ENCODE results near the gene KCNK6.

The KCNK6 gene

GRCh38 chr19:38350883-38351282, 31.2 kb downstream of the KCNK6 start:
- H3K4me3 ChIP-seq (ENCODE audit: low read depth, low read length) = no peak overlapping the region
- H3K27ac ChIP-seq (ENCODE audit: low read depth, low read length) = no peak overlapping the region
- H3K36me3 ChIP-seq (ENCODE audit: control insufficient read depth, insufficient read depth, low read length) = no peaks in the 10 kb centered on the region
- no peak overlapping the region for H3K9ac ChIP-seq (ENCODE audit: low read depth, low read length)
- H3K9me3 ChIP-seq (ENCODE audit: control insufficient read depth, insufficient read depth, low read length) = no peaks in the 10 kb centered on the region
- H3K27me3 ChIP-seq (ENCODE audit: control insufficient read depth, insufficient read depth, low read length) = no peaks in the 10 kb centered on the region
- H3K4me1 ChIP-seq (ENCODE audit: control insufficient read depth, insufficient read depth, low read length) = no peaks in the 10 kb centered on the region

- no peaks in the 10 kb centered on the region for H3K27me3 ChIP-seq (ENCODE audit: control insufficient read depth, insufficient read depth, low read length)
- no peak overlapping the region for H3K9ac ChIP-seq (ENCODE audit: low read depth, low read length)
- no peak overlapping the region for H3K27ac ChIP-seq (ENCODE audit: low read depth, low read length)
- H3K4me1 ChIP-seq (ENCODE audit: control insufficient read depth, insufficient read depth, low read length) = no peaks in the 10 kb centered on the region
- H3K36me3 ChIP-seq (ENCODE audit: control insufficient read depth, insufficient read depth, low read length) = no peaks in the 10 kb centered on the region
- H3K4me3 ChIP-seq (ENCODE audit: low read depth, low read length) = no peak overlapping the region
- H3K9me3 ChIP-seq (ENCODE audit: control insufficient read depth, insufficient read depth, low read length) = no peaks in the 10 kb centered on the region
These were observed 32.3 kb downstream of the KCNK6 start for GRCh38 chr19:38351865-38352395.

- no peaks in the 10 kb centered on the region for H3K4me1 ChIP-seq (ENCODE audit: control insufficient read depth, insufficient read depth, low read length)
These were observed 33.0 kb downstream of the KCNK6 start for GRCh38 chr19:38352611-38353010.

GRCh38 chr19:38355728-38356725, 36.4 kb downstream of the KCNK6 start:
- Histone ChIP-seq H3K27ac (ENCODE audit: low read depth, low read length) (no peak overlapping the region), H3K9ac (ENCODE audit: low read depth, low read length) (no peak overlapping the region), H3K4me3 (ENCODE audit: low read depth, low read length) (no peak overlapping the region), H3K27me3 (ENCODE audit: control insufficient read depth, insufficient read depth, low read length) (peaks cover 31% of the 10 kb centered on the region), H3K4me1 (ENCODE audit: control insufficient read depth, insufficient read depth, low read length) (no peaks in the 10 kb centered on the region), H3K9me3 (ENCODE audit: control insufficient read depth, insufficient read depth, low read length) (no peaks in the 10 kb centered on the region), H3K36me3 (ENCODE audit: control insufficient read depth, insufficient read depth, low read length) (no peaks in the 10 kb centered on the region)

More at GRCh38 chr19:38352611-38353010, 33.0 kb downstream of the KCNK6 start:
- H3K27ac ChIP-seq (ENCODE audit: low read depth, low read length) = no peak overlapping the region
- no peaks in the 10 kb centered on the region for H3K9me3 ChIP-seq (ENCODE audit: control insufficient read depth, insufficient read depth, low read length)
- H3K9ac ChIP-seq (ENCODE audit: low read depth, low read length) = no peak overlapping the region
- no peak overlapping the region for H3K4me3 ChIP-seq (ENCODE audit: low read depth, low read length)
- H3K27me3 ChIP-seq (ENCODE audit: control insufficient read depth, insufficient read depth, low read length) = no peaks in the 10 kb centered on the region
- no peaks in the 10 kb centered on the region for H3K36me3 ChIP-seq (ENCODE audit: control insufficient read depth, insufficient read depth, low read length)

- H3K4me3 ChIP-seq (ENCODE audit: low read depth, low read length) = no peak overlapping the region
- H3K9ac ChIP-seq (ENCODE audit: low read depth, low read length) = no peak overlapping the region
- H3K4me1 ChIP-seq (ENCODE audit: control insufficient read depth, insufficient read depth, low read length) = no peaks in the 10 kb centered on the region
- no peaks in the 10 kb centered on the region for H3K36me3 ChIP-seq (ENCODE audit: control insufficient read depth, insufficient read depth, low read length)
- no peak overlapping the region for H3K27ac ChIP-seq (ENCODE audit: low read depth, low read length)
- peaks cover 36% of the 10 kb centered on the region for H3K27me3 ChIP-seq (ENCODE audit: control insufficient read depth, insufficient read depth, low read length)
- no peaks in the 10 kb centered on the region for H3K9me3 ChIP-seq (ENCODE audit: control insufficient read depth, insufficient read depth, low read length)
These were observed 38.4 kb downstream of the KCNK6 start for GRCh38 chr19:38358071-38358470.

GRCh38 chr19:38359242-38360021, 39.8 kb downstream of the KCNK6 start:
- no peaks in the 10 kb centered on the region for H3K36me3 ChIP-seq (ENCODE audit: control insufficient read depth, insufficient read depth, low read length)
- H3K9me3 ChIP-seq (ENCODE audit: control insufficient read depth, insufficient read depth, low read length) = no peaks in the 10 kb centered on the region
- H3K27ac ChIP-seq (ENCODE audit: low read depth, low read length) = no peak overlapping the region
- H3K4me3 ChIP-seq (ENCODE audit: low read depth, low read length) = no peak overlapping the region
- H3K9ac ChIP-seq (ENCODE audit: low read depth, low read length) = no peak overlapping the region
- H3K4me1 ChIP-seq (ENCODE audit: control insufficient read depth, insufficient read depth, low read length) = no peaks in the 10 kb centered on the region
- peaks cover 36% of the 10 kb centered on the region for H3K27me3 ChIP-seq (ENCODE audit: control insufficient read depth, insufficient read depth, low read length)

- Histone ChIP-seq H3K27me3 (ENCODE audit: control insufficient read depth, insufficient read depth, low read length) (peaks cover 36% of the 10 kb centered on the region), H3K9ac (ENCODE audit: low read depth, low read length) (no peak overlapping the region), H3K4me3 (ENCODE audit: low read depth, low read length) (no peak overlapping the region), H3K4me1 (ENCODE audit: control insufficient read depth, insufficient read depth, low read length) (no peaks in the 10 kb centered on the region), H3K27ac (ENCODE audit: low read depth, low read length) (no peak overlapping the region), H3K9me3 (ENCODE audit: control insufficient read depth, insufficient read depth, low read length) (0 out of 2 replicates have a peak, but pooled peaks cover 5% of the 10 kb centered on the region), H3K36me3 (ENCODE audit: control insufficient read depth, insufficient read depth, low read length) (no peaks in the 10 kb centered on the region)
These were observed 40.7 kb downstream of the KCNK6 start for GRCh38 chr19:38360351-38360750.

GRCh38 chr19:38360839-38361631, 41.4 kb downstream of the KCNK6 start:
- H3K27me3 ChIP-seq (ENCODE audit: control insufficient read depth, insufficient read depth, low read length) = peaks cover 36% of the 10 kb centered on the region
- H3K4me1 ChIP-seq (ENCODE audit: control insufficient read depth, insufficient read depth, low read length) = no peaks in the 10 kb centered on the region
- no peaks in the 10 kb centered on the region for H3K36me3 ChIP-seq (ENCODE audit: control insufficient read depth, insufficient read depth, low read length)
- peak overlapping the region; percentile 89 for H3K4me3 ChIP-seq (ENCODE audit: low read depth, low read length)
- H3K9me3 ChIP-seq (ENCODE audit: control insufficient read depth, insufficient read depth, low read length) = 0 out of 2 replicates have a peak, but pooled peaks cover 5% of the 10 kb centered on the region
- H3K27ac ChIP-seq (ENCODE audit: low read depth, low read length) = no peak overlapping the region
- no peak overlapping the region for H3K9ac ChIP-seq (ENCODE audit: low read depth, low read length)

- Histone ChIP-seq H3K4me1 (ENCODE audit: control insufficient read depth, insufficient read depth, low read length) (no peaks in the 10 kb centered on the region), H3K27me3 (ENCODE audit: control insufficient read depth, insufficient read depth, low read length) (peaks cover 36% of the 10 kb centered on the region), H3K9me3 (ENCODE audit: control insufficient read depth, insufficient read depth, low read length) (0 out of 2 replicates have a peak, but pooled peaks cover 5% of the 10 kb centered on the region), H3K9ac (ENCODE audit: low read depth, low read length) (no peak overlapping the region), H3K27ac (ENCODE audit: low read depth, low read length) (peak overlapping the region; percentile 89), H3K4me3 (ENCODE audit: low read depth, low read length) (peak overlapping the region; percentile 89), H3K36me3 (ENCODE audit: control insufficient read depth, insufficient read depth, low read length) (no peaks in the 10 kb centered on the region)
These were observed 42.0 kb downstream of the KCNK6 start for GRCh38 chr19:38361633-38362075.

All from HUES48 (cell line).